HG02884 (cell line): Measurements from ENCODE around the gene ARFGAP1.

ENCODE experiments used
- ATAC-seq: cut with Tn5 transposase; IDR thresholded peaks from one replicate; pipeline ENCODE4 v1.9.1; 2021; ENCODE audit warnings: mild to moderate bottlenecking, moderate library complexity; ENCODE audit not compliant: unreplicated experiment

Gene ARFGAP1

DNA sequence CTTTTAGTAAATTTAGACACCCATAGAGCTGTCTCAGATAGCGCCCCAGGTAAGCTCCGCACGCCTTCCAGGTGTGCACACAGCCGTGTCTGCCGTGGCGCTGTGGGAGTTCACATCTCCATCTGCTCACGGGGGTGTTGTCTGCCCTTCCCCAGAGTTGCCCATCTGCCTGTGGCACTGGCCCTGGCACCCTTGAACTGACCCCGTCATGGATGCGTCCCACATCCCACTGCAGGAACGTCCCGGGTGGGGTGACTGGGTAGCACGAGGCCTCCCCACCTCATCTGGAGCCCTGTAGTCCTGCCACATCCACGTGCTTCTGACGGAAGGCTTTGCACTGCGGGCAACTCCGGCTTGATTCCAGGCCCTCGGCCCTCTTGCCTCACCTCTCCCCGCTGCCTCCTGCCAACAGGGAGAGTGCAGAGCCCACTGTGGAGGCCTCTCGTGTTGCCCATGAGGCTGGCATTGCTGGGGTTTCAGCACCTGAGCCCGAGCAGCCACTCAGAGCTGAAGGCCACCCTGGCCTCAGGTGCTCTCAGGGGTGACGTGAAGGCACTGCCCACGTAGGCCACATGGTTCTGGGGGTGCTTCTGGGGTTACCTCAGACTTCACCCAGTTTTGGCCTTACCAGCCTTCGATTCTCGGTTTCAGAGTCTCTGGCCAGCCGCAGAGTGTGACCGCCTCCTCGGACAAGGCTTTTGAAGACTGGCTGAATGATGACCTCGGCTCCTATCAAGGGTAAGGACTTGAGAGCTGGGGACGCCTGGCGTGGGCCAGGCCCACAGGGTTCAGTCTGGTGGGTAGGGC, 5.1 kb downstream of the ARFGAP1 start:
- ATAC-seq, result no peak

DNA sequence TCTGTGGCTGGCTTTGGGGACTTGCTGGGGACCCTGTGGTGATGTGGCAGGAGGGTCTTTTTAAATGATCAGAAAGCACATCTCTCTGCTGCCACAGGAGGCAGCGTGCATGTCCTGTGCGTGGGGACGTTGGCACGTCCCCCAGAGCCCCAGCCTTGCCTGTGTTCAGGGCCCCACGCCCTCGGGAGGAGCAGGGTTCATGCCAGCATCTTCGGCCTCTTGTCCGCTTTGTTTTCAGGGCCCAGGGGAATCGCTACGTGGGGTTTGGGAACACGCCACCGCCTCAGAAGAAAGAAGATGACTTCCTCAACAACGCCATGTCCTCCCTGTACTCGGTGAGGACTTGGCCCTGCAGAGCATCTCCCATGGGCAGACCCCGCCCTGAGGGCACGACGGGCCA, 6.0 kb downstream of the ARFGAP1 start:
- no peak for ATAC-seq

DNA sequence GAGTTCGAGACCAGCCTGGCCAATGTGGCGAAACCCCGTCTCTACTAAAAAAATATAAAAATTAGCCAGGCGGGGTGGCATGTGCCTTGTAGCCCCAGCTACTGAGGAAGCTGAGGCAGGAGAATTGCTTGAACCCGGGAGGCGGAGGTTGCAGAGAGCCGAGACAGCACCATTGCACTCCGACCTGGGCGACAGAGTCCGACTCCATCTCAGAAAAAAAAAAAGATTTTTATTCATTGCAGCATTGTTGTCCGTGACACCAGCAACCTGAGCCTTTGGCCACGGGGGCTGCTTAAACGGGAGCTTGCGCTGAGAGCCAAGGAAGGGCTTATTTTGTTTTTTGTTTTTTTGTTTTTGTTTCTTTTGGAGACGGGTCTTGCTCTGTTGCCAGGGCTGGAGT, 7.3 kb downstream of the ARFGAP1 start:
- ATAC-seq, result no peak

- no peak for ATAC-seq
Measured at GRCh38 chr20:63280371-63280770, 7.8 kb downstream of the ARFGAP1 start.

DNA sequence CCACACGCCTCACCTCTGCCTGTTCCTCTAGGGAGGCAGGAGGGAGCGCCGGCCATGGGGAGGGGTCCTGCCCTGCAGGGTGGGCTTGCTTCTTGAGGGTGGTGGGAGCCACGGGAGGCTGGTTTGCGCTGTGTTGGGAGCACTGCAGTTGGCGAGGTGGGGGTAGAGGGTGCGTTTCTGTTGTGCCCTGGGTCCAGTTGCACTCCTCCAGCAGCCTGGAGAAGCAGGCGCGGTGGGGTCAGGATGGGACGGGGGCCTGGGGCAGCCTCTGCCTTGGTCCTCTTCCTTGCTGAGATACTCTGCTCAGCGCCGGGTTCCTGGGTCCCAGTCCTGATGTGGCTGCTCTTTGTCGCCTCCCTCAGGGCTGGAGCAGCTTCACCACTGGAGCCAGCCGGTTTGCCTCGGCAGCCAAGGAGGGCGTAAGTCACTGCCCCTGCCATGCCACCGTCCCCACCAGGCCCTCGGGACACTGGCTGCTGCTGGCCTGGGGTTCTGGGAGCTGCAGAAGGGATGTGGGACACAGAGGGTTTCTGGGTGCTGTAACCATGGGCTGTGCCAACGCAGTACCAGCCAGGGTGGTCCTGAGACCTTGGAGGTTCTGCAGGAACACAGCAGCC, 8.4 kb downstream of the ARFGAP1 start:
- ATAC-seq, result no peak

GRCh38 chr20:63281742-63282665, 9.4 kb downstream of the ARFGAP1 start:
- ATAC-seq, result no peak

- ATAC-seq, result no peak
Measured at GRCh38 chr20:63282946-63283345, 10.3 kb downstream of the ARFGAP1 start.

- no peak for ATAC-seq
Measured at GRCh38 chr20:63283397-63284082, 10.9 kb downstream of the ARFGAP1 start.

- ATAC-seq, result no peak
Measured at GRCh38 chr20:63284083-63284440, 11.4 kb downstream of the ARFGAP1 start.

- no peak for ATAC-seq
Measured at GRCh38 chr20:63284544-63284949, 11.9 kb downstream of the ARFGAP1 start.

- ATAC-seq, result no peak
Measured at GRCh38 chr20:63284981-63285524, 12.4 kb downstream of the ARFGAP1 start.

DNA sequence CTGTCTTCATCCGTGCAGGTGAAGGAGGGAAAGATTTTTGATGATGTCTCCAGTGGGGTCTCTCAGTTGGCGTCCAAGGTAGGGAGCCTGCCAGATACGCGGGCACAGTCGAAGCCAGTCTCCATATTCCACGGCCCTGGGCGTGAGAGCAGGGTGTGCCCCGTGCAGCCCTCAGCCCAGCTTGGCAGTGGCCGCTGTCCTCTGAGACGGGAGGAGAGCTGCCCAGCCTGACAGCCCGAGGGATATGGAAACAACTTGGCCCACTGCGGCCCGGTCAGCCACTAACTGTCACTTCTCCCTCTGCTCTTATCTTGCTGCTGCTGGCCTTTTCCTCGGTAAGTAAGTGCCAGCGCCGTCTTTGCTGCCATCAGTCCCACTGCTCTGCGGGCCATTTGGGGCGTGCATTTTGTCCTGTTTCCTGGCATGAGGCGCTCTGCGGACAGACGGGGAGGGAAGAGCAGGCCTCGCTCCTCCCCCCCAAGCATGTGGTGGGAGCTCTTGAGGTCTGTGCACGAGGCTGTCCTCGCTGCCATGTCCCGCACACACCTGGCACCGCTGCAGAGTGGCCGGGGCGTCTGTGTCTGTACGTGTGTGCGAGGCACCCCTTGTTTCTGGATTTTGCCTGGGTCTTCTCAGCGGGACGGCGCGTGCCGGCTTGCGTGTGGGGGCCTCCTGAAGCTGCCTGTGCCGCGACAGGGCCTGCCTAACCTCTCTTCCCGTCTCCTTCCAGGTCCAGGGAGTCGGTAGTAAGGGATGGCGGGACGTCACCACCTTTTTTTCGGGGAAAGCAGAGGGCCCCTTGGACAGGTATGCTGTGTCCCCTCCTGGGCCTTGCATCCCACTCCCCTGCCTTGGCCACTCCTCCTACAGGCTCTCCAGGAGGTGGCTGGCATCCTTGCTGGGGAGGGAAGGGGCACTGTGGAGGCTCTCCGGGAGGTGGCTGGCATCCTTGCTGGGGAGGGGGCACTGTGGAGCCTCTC, 13.3 kb downstream of the ARFGAP1 start:
- no peak for ATAC-seq

DNA sequence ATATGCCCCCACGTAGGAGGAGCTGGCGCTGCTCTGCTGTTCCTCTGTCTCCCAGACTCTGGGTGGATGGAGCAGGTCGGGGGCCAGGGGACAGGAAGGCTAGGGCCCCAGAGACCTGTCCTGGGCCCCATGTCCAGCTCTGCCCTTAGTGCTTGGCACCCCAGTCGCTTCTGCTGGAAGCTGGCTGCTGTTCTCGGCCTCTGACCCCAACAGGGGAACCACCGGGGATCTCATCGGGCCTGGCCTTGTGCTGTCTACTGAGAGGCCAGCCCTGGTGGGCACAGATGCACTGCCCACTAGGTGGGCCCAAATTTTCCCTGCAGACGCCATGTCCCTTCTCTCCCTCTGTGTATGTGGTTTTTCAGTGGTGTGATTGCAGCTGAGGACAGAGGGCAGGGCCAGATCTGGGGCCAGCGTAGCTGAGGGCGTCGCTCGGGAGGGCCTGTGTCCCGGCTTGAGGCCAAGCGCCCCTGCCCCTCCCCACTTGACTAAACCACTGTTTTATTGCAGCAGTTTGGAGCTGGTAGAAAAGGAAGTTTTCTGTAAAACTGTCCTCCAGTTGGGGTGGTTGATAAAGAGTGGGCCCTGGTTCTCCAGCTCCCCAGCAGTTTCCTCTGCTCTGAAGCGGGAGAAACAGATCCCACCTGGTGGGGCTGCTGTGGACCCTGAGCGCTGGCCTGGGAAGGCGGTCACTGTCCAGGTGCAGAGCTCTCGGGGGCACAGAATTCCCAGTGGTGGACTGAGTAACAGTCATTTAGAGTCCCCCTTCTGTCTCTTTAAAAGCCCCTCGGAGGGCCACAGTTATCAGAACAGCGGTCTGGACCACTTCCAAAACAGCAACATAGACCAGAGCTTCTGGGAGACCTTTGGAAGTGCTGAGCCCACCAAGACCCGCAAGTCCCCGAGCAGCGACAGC, 14.4 kb downstream of the ARFGAP1 start:
- ATAC-seq, result no peak

GRCh38 chr20:63287697-63288580, 15.3 kb downstream of the ARFGAP1 start:
- ATAC-seq, result no peak

DNA sequence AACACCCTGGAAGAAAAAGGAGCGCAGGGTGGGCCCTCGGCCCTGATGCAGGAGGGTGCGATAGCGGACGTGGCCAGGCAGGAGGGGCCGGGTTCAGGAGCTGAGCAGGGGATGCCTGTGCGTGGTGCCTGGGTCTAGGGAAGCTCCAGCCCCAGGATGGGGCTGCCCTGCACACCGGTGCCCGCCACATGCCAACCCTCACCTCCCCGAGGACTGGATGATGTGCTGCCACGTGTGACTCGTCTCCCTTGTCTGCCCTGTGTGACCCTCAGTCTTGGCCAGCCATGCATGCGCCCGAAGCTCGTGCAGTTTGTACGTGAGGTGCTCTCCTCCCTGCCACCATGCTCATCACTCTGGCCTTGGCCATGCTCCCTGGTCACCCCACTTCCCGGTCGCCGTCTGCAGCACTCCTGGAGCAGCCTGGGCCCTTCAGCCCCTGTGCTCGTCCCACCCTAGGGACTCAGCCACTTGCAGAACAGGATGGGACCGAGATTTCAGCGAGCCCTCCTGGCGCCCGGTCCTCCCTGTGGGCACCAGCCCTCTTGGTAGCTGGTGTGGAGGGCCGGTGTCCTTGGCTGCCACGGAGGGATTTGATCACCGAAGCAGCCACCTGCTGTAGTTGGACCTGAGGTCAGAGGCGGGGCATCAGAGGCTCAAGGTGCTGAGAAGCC, 16.1 kb downstream of the ARFGAP1 start:
- ATAC-seq, result no peak

- ATAC-seq, result no peak
Measured at GRCh38 chr20:63289311-63290135, 16.9 kb downstream of the ARFGAP1 start.
